Transverse colon (tissue), 4 donors: ENCODE data around the gene STRAP.

Source experiments
- EP300 ChIP-seq: sonication (generic); formaldehyde crosslinking; IDR thresholded peaks from one replicate; pipeline ENCODE4 v1.6.1; 2017; ENCODE audit warnings: antibody characterized with exemption, low read depth
- POLR2A ChIP-seq: fragments of 450-650 bp; IDR thresholded peaks from one replicate; pipeline ENCODE4 v1.6.1; 2016; ENCODE audit warnings: antibody characterized with exemption, mild to moderate bottlenecking, moderate library complexity
- POLR2AphosphoS5 ChIP-seq, 3 donors: sonication (generic); formaldehyde crosslinking; IDR thresholded peaks; one replicate each; pipeline ENCODE4 v1.6.1; 2016; ENCODE audit warnings: antibody characterized with exemption in 3 of 3
- TF ChIP-seq, protein P1 (sequence below), 5 experiments: fragments of 200-600 bp in 3 of 5; fragments of 450-650 bp in 2 of 5; sonication (generic) in 3 of 5; IDR thresholded peaks; 1 replicate in 2 of 5; 2 replicates in 3 of 5; pipeline ENCODE4 v1.5.1; 2016 to 2017; ENCODE audit warnings: antibody characterized with exemption in 5 of 5, inconsistent platforms in 3 of 5, mild to moderate bottlenecking in 2 of 5, moderate library complexity in 1 of 5

DNA sequence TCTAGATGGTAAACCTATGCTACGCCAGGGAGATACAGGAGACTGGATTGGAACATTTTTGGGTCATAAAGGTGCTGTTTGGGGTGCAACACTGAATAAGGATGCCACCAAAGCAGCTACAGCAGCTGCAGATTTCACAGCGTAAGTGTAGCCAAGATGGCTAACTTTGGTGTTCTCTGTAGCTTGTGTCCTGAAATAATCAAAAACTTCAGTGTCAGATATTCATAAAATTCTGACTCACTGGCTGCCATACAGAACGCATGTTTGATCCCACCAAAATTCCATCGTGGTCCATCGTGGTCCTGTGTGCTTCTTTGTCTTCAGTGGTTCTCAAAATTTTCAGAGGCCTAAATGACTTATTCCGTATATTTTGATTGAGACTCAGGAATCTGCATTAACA is 1.3 kb downstream of the STRAP start:
- TF ChIP-seq POLR2A (no peak), POLR2AphosphoS5 (IDR thresholded peaks at IDR 0.05) (no peak), EP300 (no peak)
- TF ChIP-seq, protein P1, sequence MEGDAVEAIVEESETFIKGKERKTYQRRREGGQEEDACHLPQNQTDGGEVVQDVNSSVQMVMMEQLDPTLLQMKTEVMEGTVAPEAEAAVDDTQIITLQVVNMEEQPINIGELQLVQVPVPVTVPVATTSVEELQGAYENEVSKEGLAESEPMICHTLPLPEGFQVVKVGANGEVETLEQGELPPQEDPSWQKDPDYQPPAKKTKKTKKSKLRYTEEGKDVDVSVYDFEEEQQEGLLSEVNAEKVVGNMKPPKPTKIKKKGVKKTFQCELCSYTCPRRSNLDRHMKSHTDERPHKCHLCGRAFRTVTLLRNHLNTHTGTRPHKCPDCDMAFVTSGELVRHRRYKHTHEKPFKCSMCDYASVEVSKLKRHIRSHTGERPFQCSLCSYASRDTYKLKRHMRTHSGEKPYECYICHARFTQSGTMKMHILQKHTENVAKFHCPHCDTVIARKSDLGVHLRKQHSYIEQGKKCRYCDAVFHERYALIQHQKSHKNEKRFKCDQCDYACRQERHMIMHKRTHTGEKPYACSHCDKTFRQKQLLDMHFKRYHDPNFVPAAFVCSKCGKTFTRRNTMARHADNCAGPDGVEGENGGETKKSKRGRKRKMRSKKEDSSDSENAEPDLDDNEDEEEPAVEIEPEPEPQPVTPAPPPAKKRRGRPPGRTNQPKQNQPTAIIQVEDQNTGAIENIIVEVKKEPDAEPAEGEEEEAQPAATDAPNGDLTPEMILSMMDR (IDR thresholded peaks at IDR 0.05), result no peak
